ENCODE results near the gene CDKN2B-AS1. TPM values are rescaled to one million over a fixed set of nuclear protein-coding genes. Genes with fewer than 3 reads are reported as not detected.

The CDKN2B-AS1 gene
- total RNA-seq, 1 experiment from 2014 or later, result not detected

DNA sequence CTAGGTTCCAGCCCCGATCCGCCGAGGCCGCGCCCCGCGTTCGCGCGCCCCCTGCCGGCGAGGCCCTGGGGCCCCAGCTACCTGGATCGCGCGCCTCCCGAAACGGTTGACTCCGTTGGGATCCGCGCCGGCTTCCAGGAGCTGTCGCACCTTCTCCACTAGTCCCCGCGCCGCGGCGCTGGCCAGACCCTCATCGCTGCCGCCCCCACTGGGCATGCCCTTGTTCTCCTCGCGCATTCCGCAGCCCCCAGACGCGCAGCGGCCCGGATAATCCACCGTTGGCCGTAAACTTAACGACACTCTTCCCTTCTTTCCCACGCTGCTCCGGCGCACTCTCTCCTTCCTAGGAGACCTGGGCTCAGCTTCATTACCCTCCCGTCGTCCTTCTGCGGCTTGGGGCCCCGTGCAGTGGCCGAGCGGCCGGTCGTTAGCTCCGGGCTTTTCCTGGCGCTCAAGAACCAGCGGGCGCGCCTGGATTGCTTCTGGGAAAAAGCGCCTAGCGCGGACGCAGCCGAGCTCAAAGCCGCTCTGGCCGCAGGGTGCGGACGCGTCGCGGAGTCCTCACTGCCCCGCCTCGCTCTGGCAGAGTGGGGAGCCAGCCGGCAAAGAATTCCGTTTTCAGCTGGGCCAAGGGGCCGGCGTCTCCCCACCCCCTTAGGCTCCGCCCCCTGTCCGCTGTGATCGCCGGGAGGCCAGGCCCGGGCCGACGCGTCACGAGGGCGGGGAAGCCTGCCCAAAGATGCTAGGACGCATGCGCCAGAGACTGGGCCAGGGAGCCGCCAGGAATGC lies 14.3 kb downstream of the CDKN2B-AS1 start, which contains the start of gene CDKN2B:
Gene CDKN2B, minus strand, starts transcription at position 589 of the 789 bp plus-strand sequence. Its CDS starts 352 bp downstream, at position 237.
- Histone ChIP-seq H4K8ac (replicated peaks; ENCODE audit: insufficient read length, low read depth, low read length) (no peak within 1 kb of the TSS), H4K20me1 (ENCODE audit: control insufficient read depth, insufficient read depth, insufficient read length) (no peaks in the 10 kb centered on the region), H2BK15ac (ENCODE audit: low read depth, low read length) (no peak within 1 kb of the TSS), H2BK12ac (ENCODE audit: insufficient read length, low read depth, low read length) (no peak within 1 kb of the TSS), H3K27me3 (ENCODE audit: insufficient read depth, low read length) (peaks cover 27% of the 10 kb centered on the region; the same call in 1 of the 2 replicates), H3K79me2 (ENCODE audit: insufficient read depth, low read length) (no peaks in the 10 kb centered on the region), H3K4me1 (ENCODE audit: insufficient read depth, low read length) (no peaks in the 10 kb centered on the region), H2AK5ac (ENCODE audit: insufficient read length, low read length) (no peak within 1 kb of the TSS), H4K5ac (ENCODE audit: insufficient read length, low read depth, low read length) (no peak within 1 kb of the TSS), H2AFZ (ENCODE audit: low read length) (peak within 1 kb of the TSS; percentile 95), H3K23me2 (ENCODE audit: insufficient read length, low read depth, low read length, poor library complexity, severe bottlenecking) (peaks cover 15% of the 10 kb centered on the region), H3K18ac (ENCODE audit: insufficient read length, low read depth, low read length) (no peak within 1 kb of the TSS), H3K14ac (ENCODE audit: insufficient read depth, low read length) (no peak within 1 kb of the TSS), H3K79me1 (ENCODE audit: insufficient read depth, low read depth, low read length, poor library complexity, severe bottlenecking) (no peaks in the 10 kb centered on the region), H3T11ph (ENCODE audit: low read length) (no peak within 1 kb of the TSS), H3K27ac (ENCODE audit: insufficient read length, low read depth, low read length) (no peak within 1 kb of the TSS), H2BK5ac (ENCODE audit: insufficient read length, low read length) (no peak within 1 kb of the TSS), H2BK20ac (ENCODE audit: low read depth, low read length, poor library complexity, severe bottlenecking) (no peak within 1 kb of the TSS), H3K56ac (ENCODE audit: insufficient read length, low read depth, low read length) (no peak within 1 kb of the TSS), H3K9ac (ENCODE audit: extremely low read depth, insufficient read length, low read length) (peak within 1 kb of the TSS; percentile 49), H2BK120ac (ENCODE audit: low read depth, low read length, poor library complexity, severe bottlenecking) (no peak within 1 kb of the TSS), H3K4ac (ENCODE audit: low read depth, low read length) (no peak within 1 kb of the TSS), H3K23ac (ENCODE audit: insufficient read length, low read depth, low read length) (no peak within 1 kb of the TSS), H4K91ac (ENCODE audit: insufficient read length, low read depth, low read length) (no peak within 1 kb of the TSS), H3K4me2 (ENCODE audit: insufficient read depth, insufficient read length, low read length) (peak within 1 kb of the TSS; percentile 95), H3K9me3 (ENCODE audit: control insufficient read depth, low read depth, low read length) (no peaks in the 10 kb centered on the region)
- Mint-ChIP-seq H3K4me1 (peaks cover 14 to 23% of the 10 kb centered on the region in 2 experiments), H3K27me3 (ENCODE audit: low read depth) (peaks cover 84% of the 10 kb centered on the region), H3K36me3 (ENCODE audit: insufficient read depth in 1 of 3, low read depth in 3 of 3) (no peaks in the 10 kb centered on the region; a peak in 2 of 7 replicates), H3K9me3 (no peaks in the 10 kb centered on the region; a peak in 2 of 5 replicates), H3K27ac (peak within 1 kb of the TSS in 1 of 3 experiments; percentile 34; a peak in 1 of 7 replicates), H3K4me3 (peak within 1 kb of the TSS; percentile 76 to 91)
- no CpG with 5 or more reads among the region's 86 CpGs for WGBS (ENCODE audit: extremely low coverage, insufficient read length, low lambda C conversion rate)
- TF ChIP-seq, protein P1, sequence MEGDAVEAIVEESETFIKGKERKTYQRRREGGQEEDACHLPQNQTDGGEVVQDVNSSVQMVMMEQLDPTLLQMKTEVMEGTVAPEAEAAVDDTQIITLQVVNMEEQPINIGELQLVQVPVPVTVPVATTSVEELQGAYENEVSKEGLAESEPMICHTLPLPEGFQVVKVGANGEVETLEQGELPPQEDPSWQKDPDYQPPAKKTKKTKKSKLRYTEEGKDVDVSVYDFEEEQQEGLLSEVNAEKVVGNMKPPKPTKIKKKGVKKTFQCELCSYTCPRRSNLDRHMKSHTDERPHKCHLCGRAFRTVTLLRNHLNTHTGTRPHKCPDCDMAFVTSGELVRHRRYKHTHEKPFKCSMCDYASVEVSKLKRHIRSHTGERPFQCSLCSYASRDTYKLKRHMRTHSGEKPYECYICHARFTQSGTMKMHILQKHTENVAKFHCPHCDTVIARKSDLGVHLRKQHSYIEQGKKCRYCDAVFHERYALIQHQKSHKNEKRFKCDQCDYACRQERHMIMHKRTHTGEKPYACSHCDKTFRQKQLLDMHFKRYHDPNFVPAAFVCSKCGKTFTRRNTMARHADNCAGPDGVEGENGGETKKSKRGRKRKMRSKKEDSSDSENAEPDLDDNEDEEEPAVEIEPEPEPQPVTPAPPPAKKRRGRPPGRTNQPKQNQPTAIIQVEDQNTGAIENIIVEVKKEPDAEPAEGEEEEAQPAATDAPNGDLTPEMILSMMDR (conservative IDR thresholded peaks at IDR 0.05), result peak; percentile 99
- peak; percentile 95 for DNase-seq

Data from H9 (cell line).